Measurements from ENCODE around the gene FGFR3.

GRCh38 chr4:1801286-1801958, 8.3 kb downstream of the FGFR3 start:
- no peak for TF ChIP-seq CTCF (IDR thresholded peaks at IDR 0.05; ENCODE audit: low read depth, low read length)
- TF ChIP-seq EZH2phosphoT487 (IDR thresholded peaks at IDR 0.05; ENCODE audit: low read depth), result no peak
